GM20431 (cell line): ENCODE measurements around the gene RRP1B.
"Not testable (repeated sequence)": the region's sequence is repeated elsewhere in the genome, so short reads cannot be mapped to it uniquely, and the experiment has no call there.

Experiments used
- in situ Hi-C: fragments of 300-500 bp; cut with MseI, MboI; formaldehyde crosslinking; loops from one replicate; pipeline ENCODE4 v1.15.0; 2020; ENCODE audit warnings: low sequenced_read_pairs; ENCODE audit not compliant: unreplicated experiment

The RRP1B gene

DNA sequence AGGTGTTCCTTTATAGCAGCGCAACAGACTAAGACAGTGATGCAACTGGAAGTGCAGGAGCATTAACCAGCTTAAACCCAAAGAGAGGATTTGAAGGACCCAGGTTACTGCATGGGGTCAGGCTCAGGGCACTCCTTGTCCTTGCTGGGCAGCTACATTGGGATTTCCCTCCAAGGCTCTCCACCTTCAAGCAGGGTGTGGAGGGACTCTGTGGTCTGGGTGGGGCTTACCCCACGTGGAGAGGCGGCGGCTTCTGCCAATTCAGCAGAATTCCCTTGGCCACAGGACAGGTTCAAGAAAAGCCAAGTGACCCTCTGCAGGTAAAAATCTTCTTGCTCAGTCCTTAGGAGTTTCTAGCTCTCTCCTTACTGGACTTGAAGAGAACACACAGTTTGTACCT is 6.5 kb downstream of the RRP1B start:
- in situ Hi-C loops, result no loop called here

DNA sequence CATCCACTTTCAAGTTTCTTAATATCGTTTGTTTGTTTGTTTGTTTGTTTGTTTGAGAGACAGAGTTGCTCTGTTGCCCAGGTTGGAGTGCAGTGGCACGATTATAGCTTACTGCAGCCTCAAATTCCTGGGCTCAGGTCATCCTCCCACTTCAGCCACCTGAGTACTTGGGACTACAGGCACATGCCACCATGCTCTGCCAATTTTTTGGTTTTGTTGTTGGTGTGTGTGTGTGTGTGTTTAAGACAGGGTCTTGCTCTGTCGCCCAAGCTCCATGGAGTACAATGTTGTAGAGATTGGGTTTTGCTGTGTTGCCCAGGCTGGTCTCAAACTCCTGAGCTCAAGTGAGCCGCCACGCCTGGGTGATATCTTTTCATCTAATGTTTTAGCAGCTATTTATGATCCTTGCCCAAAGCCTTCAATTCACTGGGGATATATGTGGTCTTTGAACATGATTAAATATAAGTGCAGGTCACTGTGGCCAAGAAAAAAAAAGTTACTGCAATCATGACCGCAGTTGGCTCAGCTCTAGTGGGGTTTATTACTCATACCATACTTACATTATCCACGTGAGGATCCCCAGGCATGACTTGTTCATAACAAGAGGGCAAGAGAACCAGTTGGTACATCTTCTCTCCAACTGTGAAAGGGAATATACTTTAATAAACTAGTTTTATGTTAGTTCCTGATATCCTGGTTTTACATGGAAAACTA is 8.0 kb downstream of the RRP1B start:
- in situ Hi-C loops, result no loop called here

DNA sequence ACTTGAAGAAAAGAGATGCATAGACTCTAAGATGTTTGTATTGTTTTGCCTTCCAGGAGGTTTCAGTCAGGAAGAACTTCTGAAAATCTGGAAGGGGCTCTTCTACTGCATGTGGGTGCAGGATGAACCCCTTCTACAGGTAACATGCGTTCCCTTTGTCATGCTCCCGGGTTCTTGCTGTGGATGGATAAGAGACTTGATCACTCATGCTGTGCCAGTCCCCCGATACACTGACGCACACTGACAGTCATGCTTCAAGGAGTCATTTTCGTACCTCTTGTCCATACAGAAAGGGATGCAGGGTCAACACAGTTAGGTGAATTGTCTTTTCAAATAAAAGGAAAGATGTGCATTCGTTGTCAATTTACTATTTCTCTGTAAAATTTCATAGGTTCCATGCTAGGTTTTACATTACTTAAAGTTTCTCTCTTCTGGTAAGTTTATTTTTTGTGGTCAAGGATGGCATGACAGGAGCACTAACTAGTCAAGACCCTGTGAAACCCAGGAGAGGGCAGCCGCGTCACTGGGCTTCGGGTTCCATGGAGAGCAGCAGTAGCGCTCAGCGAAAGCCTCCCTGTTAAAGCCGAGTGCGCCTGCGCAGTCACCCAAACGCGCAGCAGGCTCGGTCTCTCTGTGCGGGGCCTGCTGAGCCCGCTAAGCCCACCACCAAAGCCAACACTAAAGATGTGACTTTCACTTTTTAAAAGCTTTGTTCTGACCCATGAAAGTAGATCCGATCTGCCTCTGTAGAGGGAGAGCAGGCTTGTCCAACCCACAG is 10.7 kb downstream of the RRP1B start:
- in situ Hi-C loops, result no loop called here

DNA sequence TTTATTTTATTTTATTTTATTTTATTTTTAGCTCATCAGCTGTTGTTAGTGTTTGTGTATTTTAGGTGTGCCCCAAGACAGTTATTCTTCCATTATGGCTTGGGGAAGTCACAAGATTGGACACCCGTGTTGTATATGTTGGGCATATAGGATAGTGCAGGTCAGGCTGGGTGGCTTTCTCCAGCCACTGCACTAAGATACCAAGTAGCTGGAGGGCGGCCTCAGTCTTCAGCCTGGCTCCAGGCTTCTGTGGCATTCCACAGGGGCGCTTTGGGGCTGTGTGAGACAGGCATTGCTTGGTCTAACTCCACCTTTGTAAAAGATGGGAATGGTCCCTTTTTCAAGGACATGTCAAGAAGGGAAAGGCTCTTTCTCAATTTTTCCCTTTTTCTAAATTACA is 16.5 kb downstream of the RRP1B start:
- in situ Hi-C loops, result no loop called here

DNA sequence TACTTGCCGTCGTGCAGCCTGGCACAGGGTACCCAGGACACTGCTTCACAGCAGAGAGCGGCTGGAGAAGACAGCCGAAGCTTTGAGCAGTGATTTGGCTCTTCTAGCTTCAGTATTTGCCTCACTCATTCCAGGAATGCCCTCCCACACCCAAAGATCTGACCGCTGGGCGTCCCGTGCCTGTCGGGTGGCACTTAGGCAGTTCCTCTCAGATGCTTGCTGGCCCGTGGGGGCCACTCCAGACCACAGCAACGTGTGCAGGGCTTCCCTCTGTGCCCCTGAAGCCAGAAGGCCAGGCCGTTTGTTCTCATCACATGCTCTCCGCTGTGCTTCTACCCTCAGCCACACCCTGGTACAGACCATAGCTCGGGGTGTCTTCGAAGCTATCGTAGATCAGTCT is 17.0 kb downstream of the RRP1B start:
- in situ Hi-C loops, result no loop called here

DNA sequence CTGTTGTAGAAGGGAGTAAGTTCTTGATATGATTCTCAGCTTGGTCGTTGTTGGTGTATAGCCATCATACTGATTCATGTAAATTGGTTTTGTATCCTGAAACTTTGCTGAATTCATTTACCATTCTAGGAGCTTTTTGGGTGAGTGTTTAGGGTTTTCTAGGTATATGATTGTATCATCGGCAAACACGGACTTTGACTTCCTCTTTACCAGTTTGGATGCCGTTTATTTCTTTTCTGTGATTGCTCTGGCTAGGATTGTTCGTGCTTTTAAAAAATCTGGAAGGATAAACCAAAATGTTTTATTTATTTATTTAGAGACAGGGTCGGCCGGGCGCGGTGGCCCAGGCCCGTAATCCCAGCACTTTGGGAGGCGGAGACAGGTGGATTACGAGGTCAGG is 20.6 kb downstream of the RRP1B start:
- in situ Hi-C loops, result no loop called here

DNA sequence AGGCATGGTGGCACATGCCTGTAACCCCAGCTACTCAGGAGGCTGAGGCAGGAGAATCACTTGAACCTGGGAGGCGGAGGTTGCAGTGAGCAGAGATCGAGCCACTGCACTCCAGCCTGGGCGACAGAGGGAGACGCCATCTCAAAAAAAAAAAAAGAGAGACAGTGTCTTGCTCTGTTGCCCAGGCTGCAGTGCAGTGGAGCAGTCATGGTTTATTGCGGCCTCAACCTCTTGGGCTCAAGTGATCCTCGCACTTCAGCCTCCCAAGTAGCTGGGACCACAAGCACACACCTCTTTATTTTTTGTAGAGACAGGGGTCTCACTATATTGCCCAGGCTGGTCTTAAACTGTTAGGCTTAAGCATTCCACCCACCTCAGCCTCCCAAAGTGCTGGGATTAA is 21.1 kb downstream of the RRP1B start:
- in situ Hi-C loops, result not testable (repeated sequence)

DNA sequence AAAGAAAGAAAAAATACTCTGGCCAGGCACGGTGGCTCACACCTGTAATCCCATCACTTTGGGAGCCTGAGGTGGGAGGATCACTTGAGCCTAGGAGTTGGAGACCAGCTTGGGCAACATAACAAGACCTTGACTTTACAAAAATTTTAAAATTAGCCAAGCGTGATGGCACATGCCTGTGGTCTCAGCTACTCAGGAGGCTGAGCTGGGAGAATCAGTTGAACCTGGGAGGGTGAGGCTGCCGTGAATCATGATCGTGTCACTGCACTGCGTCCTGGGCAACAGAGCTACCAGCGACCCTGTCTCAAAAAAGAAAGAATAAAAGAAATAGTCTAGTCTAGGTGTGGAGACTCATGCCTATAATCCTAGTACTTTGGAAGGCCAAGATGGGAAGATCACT is 22.3 kb downstream of the RRP1B start:
- in situ Hi-C loops, result no loop called here

DNA sequence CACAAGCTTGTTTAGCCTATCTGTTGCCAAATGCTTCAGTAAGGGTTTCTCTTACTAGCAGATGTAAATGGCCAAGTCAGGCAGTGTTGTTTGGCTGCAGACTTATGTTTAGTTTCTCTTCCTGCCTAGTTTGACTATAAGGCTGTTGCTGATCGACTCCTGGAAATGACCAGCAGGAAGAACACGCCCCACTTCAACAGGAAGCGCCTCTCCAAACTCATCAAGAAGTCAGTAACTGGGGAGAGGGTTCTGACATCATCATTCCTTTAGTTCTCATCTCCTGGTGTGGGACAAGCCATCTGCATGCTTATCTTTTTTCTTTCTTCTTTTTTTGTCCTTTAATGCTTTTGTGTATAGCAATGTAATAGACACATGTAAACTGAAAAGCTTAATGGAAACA is 25.1 kb downstream of the RRP1B start:
- in situ Hi-C loops, result no loop called here

DNA sequence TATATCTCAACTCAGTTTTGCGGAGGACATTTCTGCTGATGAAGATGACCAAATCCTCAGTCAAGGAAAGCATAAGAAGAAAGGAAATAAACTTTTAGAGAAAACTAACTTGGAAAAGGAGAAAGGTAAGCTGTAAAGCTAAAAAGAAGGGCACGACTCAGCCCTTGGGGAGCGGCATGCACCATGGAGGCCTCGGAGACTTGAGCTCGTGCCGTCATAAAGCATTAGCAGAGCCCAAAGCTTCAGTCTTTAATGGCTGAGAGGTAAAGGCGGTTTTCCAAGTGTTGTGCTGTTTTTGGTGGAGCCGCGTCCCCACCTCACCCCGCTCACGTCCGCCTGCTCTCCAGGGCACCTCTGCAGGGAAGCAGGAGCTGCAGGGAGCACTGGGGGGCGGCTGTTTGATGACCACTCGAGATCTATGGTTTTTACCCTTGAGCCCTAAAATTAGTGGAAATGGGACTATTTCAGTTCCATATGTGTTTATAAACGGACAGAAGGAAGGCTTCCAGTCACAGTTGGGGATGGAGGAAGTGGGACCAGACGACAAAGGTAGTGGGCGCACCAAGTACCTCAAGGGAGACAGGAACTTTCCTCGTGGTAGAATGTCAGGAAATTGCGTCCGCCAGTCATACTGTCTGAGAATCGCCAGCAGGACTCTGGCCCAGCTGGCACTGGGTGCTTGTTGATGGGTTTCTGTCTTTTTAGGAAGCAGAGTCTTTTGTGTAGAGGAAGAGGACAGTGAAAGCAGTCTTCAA is 27.6 kb downstream of the RRP1B start:
- in situ Hi-C loops, result no loop called here

DNA sequence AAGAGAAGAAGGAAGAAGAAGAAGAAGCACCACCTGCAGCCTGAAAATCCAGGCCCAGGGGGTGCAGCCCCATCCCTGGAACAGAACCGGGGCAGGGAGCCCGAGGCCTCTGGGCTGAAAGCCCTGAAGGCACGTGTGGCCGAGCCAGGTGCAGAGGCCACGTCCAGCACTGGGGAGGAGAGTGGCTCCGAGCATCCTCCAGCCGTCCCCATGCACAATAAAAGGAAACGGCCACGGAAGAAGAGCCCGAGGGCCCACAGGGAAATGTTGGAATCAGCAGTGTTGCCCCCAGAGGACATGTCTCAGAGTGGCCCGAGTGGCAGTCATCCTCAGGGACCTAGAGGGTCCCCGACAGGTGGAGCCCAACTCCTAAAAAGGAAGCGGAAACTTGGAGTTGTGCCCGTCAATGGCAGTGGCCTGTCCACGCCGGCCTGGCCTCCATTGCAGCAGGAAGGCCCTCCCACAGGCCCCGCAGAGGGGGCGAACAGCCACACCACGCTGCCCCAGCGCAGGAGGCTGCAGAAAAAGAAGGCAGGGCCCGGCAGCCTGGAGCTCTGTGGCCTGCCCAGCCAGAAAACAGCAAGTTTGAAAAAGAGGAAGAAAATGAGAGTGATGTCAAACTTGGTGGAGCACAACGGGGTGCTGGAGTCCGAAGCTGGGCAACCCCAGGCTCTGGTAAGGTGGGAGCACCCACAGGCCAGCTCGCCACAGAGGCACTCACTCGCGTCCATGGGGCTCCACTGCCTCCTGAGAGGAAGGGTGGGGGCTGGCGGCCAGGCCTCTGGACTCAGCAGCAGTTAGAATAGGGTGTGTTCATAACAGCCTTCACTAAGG is 28.4 kb downstream of the RRP1B start:
- in situ Hi-C loops, result no loop called here

DNA sequence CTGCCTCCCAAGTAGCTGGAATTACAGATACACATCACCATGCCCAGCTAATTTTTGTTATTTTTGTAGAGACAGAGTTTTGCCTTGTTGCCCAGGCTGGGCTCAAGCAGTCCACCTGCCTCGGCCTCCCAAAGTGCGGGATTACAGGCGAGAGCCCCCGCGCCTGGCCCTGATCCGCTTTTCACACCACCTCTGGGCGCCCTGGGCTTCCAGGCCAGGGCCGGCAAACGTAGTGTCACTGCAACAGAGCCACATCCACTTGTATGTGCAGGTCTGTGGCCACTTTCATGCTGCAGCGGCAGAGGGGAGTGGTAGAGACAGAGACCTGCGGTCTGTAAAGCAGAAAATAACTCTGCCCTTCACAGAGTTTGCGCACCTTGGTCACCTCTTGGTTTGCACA is 29.5 kb downstream of the RRP1B start:
- in situ Hi-C loops, result no loop called here

DNA sequence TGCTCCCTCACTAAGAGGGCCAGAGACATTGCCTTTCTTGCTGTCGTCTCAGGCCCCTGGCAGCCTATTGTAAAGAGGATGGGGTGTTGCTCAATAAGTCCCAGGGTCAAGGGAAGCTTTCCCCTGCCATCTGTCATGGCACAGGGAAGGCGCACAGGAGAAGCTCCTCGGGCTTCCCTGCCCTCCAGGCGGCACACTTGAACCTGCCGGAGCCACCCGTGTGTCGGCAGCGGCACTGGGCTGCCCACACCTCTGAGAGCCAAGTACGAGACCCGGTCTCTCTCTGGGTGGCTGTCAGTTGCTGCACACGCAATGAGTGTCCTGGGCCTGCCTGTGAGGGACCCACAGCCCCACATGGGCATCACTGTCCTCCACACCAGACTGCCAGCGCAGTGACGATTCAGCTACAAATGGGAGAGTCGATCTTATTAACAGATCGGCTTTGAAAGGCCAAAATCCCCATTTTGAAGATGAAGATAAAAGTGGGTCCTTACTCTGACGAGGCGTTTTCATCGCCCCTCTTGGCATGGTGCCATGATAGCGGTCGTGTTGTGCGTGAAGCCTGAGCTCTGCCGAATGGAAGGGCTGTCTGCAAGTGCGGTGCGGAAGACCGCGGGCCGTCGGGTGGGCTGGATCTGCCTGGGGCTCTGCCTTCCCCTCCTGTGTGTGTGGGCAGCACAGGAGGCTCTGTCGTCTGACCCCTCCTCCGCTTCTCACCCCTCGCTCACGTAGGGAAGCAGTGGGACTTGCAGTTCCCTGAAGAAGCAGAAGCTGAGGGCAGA is 30.4 kb downstream of the RRP1B start:
- in situ Hi-C loops, result no loop called here

DNA sequence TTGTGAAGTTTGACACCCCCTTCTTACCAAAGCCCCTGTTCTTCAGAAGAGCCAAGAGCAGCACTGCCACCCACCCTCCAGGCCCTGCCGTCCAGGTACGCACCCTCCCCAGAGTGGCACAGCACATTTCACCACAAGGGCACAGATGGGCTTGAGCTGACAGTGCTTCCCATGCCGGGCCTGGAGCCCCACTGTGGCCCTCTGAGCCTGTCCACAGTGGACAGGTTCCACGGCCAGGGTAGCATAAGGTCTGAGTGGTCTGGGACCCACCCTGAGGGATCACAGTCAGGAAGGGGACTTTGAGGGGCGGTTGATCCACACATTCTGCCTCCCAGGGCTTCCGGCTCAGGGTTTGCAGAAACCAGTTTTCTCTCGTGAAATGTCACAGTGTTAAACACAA is 31.0 kb downstream of the RRP1B start:
- in situ Hi-C loops, result no loop called here

DNA sequence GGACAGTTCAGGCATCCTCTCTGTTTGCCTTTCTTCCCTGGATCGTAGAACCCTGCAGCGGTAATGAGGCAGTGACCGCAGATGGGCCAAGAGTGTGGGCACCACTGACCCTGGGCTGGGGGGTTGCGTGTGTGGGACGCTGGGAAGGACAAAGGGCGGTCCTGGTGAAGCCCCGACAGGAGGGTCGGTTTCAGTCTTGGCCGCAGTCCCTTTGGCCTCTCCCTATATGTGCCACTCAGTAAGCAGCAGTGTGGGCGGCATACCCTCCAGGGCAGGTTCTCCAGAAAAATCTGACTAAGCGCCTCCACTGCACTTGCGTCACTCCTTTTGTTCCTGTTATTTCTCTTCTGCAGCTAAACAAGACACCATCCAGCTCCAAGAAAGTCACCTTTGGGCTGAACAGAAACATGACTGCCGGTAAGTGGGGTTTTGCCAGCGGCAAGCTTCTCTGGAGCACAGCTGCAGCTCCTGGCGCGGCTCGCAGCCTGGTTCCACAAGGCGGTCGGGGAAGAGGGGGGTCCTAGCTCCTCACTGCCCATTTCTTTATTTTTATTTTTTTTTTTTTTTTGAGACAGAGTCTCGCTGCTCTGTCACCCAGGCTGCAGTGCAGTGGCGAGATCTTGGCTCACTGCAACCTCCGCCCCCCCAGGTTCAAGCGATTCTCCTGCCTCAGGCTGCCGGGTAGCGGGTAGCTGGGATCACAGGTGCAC is 31.9 kb downstream of the RRP1B start:
- in situ Hi-C loops, result no loop called here

DNA sequence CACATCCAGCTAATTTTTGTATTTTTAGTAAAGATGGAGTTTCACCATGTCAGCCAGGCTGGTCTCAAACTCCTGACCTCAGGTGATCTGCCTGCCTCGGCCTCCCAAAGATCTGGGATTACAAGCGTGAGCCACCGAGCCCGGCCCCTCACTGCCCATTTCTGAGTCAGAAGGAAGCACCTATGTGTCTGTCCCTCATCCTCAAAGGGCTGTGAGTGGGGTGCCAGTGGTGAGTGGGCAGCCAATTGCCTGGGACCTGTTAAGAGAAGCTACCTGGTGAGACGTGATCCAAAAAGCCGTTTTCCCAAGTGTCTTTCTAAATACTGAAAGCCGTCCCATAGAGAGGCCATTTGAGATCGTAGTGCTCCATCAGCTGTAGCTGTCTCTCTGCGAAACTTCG is 32.4 kb downstream of the RRP1B start:
- in situ Hi-C loops, result no loop called here

DNA sequence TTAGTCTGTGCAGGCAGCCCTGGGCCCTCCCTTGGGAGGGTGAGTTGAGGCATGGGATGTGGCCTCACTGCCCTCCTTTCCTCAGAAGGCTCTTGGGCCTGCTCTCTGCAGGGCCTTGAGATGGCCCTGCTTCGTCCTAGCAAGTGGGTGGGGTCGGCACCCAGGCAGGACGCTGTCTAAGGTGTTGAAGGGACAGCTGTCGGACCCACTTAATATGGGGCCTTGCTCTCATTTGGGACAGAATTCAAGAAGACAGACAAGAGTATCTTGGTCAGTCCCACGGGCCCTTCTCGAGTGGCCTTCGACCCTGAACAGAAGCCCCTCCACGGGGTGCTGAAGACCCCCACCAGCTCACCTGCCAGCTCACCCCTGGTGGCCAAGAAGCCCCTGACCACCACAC is 33.6 kb downstream of the RRP1B start:
- in situ Hi-C loops, result no loop called here

DNA sequence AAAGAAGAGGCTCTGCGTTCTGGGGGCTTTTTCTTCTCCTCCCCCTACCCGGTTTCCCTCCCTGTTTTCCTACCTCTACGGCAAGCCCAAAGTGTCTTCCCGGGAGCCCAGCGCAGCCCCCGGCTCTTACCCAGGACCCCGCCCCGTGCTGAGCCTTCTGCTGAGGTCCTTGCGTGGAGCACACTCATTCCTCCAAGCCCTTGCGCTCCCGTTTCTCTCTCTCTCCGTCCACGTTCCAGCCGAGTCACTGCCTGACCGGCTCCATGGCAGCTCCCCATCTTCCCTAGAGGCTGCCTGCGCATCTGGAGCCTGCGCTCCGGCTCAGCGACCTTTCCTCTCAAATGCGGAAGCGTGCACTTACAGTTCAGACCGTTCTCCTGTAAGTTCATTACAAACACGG is 34.6 kb downstream of the RRP1B start:
- in situ Hi-C loops, result no loop called here
